DOHH2 (cell line): ENCODE data around the gene HNRNPM.

Experiments
- H3F3A ChIP-seq: fragments of 200-600 bp; sonication (generic), shearing (Covaris generic); 2 replicates; pipeline ENCODE4 v1.6.0; 2016; ENCODE audit warnings: antibody characterized with exemption, mild to moderate bottlenecking; ENCODE audit not compliant: control insufficient read depth, insufficient read depth
- H3K27ac ChIP-seq: fragments of 200-600 bp; sonication (generic); 2 replicates; pipeline ENCODE4 v1.5.1; 2014; ENCODE audit warnings: low read depth, mild to moderate bottlenecking, low read length, moderate library complexity
- H3K27me3 ChIP-seq: fragments of 200-600 bp; sonication (generic); 2 replicates; pipeline ENCODE4 v1.6.1; 2014; ENCODE audit warnings: mild to moderate bottlenecking, low read length, mixed read lengths; ENCODE audit not compliant: control insufficient read depth
- H3K36me3 ChIP-seq: fragments of 200-600 bp; sonication (generic); 2 replicates; pipeline ENCODE4 v1.6.1; 2014; ENCODE audit warnings: mild to moderate bottlenecking, low read length, moderate library complexity, mixed read lengths; ENCODE audit not compliant: control insufficient read depth
- H3K4me1 ChIP-seq: fragments of 200-600 bp; sonication (generic); 2 replicates; pipeline ENCODE4 v1.6.1; 2014; ENCODE audit warnings: mild to moderate bottlenecking, low read length, mixed read lengths; ENCODE audit not compliant: control insufficient read depth
- H3K4me2 ChIP-seq: fragments of 200-600 bp; sonication (generic); 2 replicates; pipeline ENCODE4 v1.6.0; 2014; ENCODE audit warnings: mild to moderate bottlenecking, low read length, moderate library complexity
- H3K4me3 ChIP-seq: fragments of 200-600 bp; sonication (generic); 2 replicates; pipeline ENCODE4 v1.5.1; 2014; ENCODE audit warnings: mild to moderate bottlenecking, low read length, mixed read lengths
- H3K79me2 ChIP-seq: fragments of 200-600 bp; sonication (generic); 2 replicates; pipeline ENCODE4 v1.6.1; 2014; ENCODE audit warnings: mild to moderate bottlenecking, low read length, mixed read lengths; ENCODE audit not compliant: control insufficient read depth
- H3K9me2 ChIP-seq: fragments of 200-600 bp; sonication (generic); replicated peaks from 2 replicates; pipeline ENCODE4 v1.6.1; 2014; ENCODE audit warnings: mild to moderate bottlenecking, low read length, mixed read lengths; ENCODE audit not compliant: control insufficient read depth
- H3K9me3 ChIP-seq: fragments of 200-600 bp; sonication (generic); 2 replicates; pipeline ENCODE4 v1.6.1; 2014; ENCODE audit warnings: antibody characterized with exemption, low read length, mixed read lengths; ENCODE audit not compliant: control insufficient read depth, insufficient read depth
- H4K20me1 ChIP-seq: fragments of 200-600 bp; sonication (generic); 2 replicates; pipeline ENCODE4 v1.6.0; 2014; ENCODE audit warnings: low read depth, mild to moderate bottlenecking, antibody characterized with exemption, low read length, moderate library complexity; ENCODE audit not compliant: control insufficient read depth, insufficient read depth
- CTCF ChIP-seq: fragments of 200-600 bp; sonication (generic); IDR thresholded peaks from one replicate; pipeline ENCODE4 v1.5.1; 2014; ENCODE audit warnings: antibody characterized with exemption, mild to moderate bottlenecking, low read depth, low read length; ENCODE audit not compliant: poor library complexity, severe bottlenecking
- EZH2phosphoT487 ChIP-seq: fragments of 200-600 bp; sonication (generic); IDR thresholded peaks from 2 replicates; pipeline ENCODE4 v1.6.1; 2017; ENCODE audit warnings: borderline replicate concordance, mild to moderate bottlenecking, antibody characterized with exemption, low read length, moderate library complexity, mixed read lengths

The HNRNPM gene

DNA sequence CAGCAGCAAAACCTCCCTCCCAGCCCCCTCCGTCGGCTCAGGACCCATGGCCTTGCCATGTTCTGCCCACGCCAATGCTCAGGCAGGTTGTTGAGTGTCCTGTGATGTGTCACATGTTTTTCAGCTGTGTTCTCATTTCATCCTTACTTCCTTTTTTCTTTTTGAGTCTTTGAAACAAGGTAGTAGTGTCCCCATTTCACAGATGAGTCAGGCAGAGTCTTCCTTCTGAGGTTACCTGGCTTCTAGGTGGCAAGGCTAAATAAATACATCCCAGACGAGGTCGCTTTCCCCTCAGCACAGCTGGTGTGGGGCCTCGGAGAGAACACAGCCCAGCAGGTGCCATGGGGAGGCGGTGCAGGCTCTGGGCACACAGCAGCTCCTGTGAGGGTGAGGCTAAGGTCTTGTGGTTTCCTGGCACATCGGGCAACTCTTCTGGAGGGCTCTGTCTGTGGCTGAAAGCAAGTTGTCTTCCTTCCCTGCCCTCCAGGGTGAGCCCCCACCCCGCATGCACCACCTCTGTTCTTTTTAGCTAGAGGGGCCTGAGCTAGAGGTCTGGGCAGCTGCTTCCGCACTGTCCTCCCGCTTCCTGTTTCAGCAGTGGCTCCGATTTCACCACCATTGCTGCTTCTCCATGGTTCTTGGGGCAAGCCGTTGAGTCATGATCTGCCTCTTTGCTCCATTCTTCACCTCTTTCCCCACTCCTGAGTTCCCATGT lies 42.5 kb downstream of the HNRNPM start:
- Histone ChIP-seq H3K36me3 (peaks cover 70% of the 10 kb centered on the region), H3F3A (peaks cover 2% of the 10 kb centered on the region; the same call in 1 of the 2 replicates)

GRCh38 chr19:8488365-8488764 lies 43.6 kb downstream of the HNRNPM start:
- no peak overlapping the region for H3K4me2 ChIP-seq

More for the DNA sequence above, 42.5 kb downstream of the HNRNPM start:
- no peaks in the 10 kb centered on the region for H3K9me2 ChIP-seq
- H4K20me1 ChIP-seq, result peaks cover 8% of the 10 kb centered on the region; the same call in 1 of the 2 replicates
- H3K4me2 ChIP-seq, result no peak overlapping the region
- H3K9me3 ChIP-seq, result no peaks in the 10 kb centered on the region
- no peaks in the 10 kb centered on the region for H3K4me1 ChIP-seq
- H3K27me3 ChIP-seq, result no peaks in the 10 kb centered on the region
- H3K4me3 ChIP-seq, result no peak overlapping the region
- no peak overlapping the region for H3K27ac ChIP-seq
- TF ChIP-seq EZH2phosphoT487, result no peak
- TF ChIP-seq CTCF, result no peak
- H3K79me2 ChIP-seq, result peaks cover 16% of the 10 kb centered on the region

GRCh38 chr19:8489561-8490394 lies 45.0 kb downstream of the HNRNPM start:
- Histone ChIP-seq H3K27ac (no peak overlapping the region), H3K36me3 (peaks cover 46% of the 10 kb centered on the region), H3K4me1 (peaks cover 8% of the 10 kb centered on the region)

More at GRCh38 chr19:8488365-8488764, 43.6 kb downstream of the HNRNPM start:
- Histone ChIP-seq H3K27ac (no peak overlapping the region), H3K27me3 (no peaks in the 10 kb centered on the region), H3F3A (peaks cover 2% of the 10 kb centered on the region; the same call in 1 of the 2 replicates), H3K79me2 (peaks cover 5% of the 10 kb centered on the region), H3K4me3 (no peak overlapping the region), H4K20me1 (peaks cover 5% of the 10 kb centered on the region; the same call in 1 of the 2 replicates), H3K36me3 (peaks cover 60% of the 10 kb centered on the region), H3K4me1 (no peaks in the 10 kb centered on the region), H3K9me2 (no peaks in the 10 kb centered on the region), H3K9me3 (no peaks in the 10 kb centered on the region)
- TF ChIP-seq EZH2phosphoT487 (no peak), CTCF (no peak)

More at GRCh38 chr19:8489561-8490394, 45.0 kb downstream of the HNRNPM start:
- no peak overlapping the region for H3K4me3 ChIP-seq
- H3K9me2 ChIP-seq, result no peaks in the 10 kb centered on the region
- H3K27me3 ChIP-seq, result no peaks in the 10 kb centered on the region
- H3K79me2 ChIP-seq, result no peaks in the 10 kb centered on the region
- H3K4me2 ChIP-seq, result no peak overlapping the region
- peaks cover 5% of the 10 kb centered on the region; the same call in 1 of the 2 replicates for H4K20me1 ChIP-seq
- peaks cover 4% of the 10 kb centered on the region; the same call in 1 of the 2 replicates for H3F3A ChIP-seq
- no peak for TF ChIP-seq EZH2phosphoT487
- no peak for TF ChIP-seq CTCF
- H3K9me3 ChIP-seq, result no peaks in the 10 kb centered on the region
